ENCODE data around the gene COL27A1.

COL27A1 gene

DNA sequence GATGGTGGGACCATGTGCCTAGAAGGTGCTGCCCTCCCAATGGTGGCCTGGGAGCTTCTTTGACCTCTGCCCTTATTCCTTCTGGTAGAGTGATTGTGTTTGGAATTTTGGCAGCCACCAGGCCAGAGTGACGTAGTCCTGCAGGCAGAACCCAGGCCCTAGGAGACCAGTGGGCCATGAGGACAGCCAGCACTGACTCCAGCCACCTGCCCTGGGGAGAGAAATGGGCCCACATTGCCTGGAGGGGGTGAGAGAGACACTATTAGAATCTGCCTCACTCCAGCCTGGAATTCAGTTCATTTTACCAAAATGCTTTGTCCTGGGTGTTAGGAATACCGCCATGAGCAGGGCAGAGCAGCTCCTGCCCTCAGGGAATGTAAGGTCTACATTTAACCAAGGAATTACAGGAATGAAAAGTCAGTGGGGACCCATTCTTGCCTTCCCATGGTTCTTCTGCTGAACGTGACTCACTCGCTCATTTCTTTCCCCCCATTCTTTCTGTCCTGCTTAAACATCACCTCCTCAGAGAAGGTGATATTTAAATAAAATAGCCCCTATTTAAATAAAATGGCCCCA is 5.5 kb upstream of the COL27A1 start:
- DNase-seq (ENCODE audit: low spot score): no peak

DNA sequence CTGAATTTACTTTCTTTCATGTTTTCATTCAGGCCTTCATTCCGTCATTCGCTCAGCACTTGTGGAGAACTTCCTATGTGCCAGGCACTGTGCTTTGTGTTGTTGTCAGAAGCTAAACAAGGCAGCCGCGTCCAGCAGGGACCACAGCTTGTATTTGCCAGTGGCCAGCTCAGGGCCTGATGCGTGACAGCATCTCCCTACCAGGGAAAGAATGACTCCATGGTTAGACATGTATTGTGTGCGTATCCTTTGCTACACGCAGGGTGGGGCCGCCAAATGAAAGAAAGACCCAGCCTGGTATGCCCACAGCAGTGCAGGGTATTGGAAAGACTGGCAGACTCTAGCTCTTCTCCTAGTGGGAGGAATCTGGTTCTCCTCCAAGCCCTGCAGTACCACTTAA is 4.7 kb upstream of the COL27A1 start:
- no peak for DNase-seq (ENCODE audit: low spot score)

DNA sequence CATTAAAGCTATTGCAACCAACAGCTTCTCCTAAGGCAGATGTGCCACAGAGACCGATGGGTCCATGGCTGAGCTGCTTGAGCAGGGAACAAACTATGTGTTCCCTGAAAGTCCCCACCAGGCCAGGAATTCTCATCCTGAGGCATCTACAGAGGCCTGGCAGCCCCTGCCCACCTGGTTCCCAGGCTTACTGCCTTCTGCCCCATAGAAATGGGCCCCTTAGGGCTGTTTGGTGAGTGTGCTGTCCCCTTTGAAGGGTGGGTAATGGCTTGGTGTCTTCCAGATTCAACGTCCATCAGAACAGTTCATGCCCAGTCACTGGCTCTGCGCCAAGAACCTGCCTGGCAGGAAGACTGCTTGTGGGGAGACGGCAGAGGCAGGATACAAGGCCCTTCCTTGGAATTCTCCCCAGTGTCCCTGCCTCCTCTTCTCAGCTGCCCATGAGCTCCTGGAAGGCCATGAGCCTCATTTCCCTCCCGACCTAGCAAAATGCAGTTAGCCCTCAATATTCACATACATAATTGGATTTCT is 3.8 kb upstream of the COL27A1 start:
- DNase-seq (ENCODE audit: low spot score): no peak

DNA sequence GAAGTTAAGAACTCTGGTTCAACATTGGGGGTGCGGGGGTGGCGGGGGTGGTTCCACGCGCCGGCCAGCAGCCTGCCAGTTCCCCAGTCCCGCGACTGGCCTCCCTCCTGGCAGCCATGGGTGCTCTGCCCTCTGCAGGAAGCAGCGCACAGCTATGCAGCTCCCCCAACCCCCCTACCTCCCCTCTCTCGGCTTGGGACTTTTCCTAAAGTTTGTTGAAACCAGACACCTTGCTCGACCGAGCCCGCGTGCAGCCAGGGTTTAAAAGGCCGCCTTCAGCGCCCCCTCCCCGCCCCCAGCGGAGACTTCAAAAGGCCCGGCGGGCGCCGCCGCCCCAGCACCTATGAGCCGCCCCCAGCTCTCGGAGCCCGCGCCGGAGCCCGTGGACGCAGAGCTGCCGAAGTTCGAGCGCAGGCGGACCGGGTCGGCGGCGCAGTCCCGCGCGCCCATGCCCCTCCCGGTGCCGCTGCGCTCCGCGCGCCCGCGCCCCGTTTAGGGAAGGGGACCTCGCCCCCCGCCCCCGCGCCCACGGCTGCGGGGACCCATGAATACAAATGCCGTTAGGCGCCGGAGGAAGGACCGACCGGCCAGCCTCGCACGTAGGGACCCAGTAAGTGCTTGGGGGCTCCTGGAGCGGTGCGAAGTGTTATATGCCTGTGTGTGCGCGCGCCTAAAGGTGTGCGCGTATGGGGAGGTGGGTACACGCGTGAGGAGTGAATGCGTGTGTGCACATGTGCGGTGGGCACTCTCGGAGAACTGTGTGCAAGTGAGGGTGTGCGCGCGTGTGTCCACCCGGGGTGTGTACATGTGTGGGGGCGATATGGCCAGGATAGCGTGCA is 1.4 kb upstream of the COL27A1 start:
- no peak for DNase-seq (ENCODE audit: low spot score)

DNA sequence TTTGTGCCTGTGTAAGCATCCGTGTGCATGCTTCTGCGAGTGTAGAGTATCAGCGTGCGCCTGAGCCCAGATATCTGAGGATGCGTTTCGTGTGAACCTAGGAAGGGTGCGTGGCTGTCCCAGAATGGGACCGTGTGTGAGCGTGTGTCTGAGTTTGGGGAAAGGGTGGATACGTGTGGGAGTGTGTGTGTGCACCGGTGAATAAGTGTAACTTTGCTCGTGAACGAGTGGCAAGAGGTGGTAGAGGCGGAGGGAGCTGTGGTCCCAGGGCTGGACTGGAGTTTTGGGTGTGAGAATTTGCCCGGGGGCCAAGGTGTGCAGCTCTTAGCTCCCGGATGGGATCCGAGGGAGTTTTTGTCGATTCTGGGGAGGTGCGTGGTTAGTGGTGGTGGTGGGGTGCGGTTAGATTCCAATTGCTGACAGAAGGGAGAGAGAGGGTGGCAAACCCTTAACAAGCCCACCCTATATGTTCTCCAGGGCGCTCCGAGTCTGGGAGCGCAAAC is 686 bp upstream of the COL27A1 start:
- DNase-seq (ENCODE audit: low spot score): no peak

DNA sequence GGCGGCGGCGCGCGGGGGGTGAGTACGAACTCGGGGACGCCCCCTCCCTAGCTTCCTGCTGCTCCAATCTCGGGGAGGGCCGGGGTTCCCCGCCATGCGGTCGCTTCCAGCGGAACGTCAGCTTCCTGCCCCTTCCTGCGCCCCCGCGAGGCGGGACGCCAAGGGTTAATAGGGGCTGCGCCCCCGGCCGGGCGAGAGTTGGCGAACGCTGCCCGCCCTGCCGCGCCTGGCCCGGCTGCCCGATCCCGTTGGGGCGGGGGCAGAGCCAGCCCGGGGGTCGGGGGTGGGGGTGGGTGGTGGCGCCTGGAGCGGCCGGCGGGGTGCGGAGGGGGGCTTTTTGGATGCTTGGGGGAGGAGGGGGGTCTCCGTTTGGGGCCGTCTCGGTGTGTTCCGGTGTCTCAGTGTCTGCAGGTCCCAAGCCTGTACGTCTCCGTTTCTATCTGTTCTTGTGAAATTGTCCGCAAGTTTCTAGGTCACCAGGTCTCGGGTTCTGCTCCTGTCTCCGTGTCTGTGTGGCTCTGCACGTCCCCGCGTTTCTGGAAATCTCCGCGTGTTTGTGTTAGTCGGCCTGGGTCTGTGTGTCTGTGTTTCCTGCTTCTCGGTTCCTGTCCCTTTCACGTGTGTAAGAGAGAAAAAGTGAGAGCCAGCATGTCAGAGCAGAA is 789 bp downstream of the COL27A1 start:
- DNase-seq (ENCODE audit: low spot score): peak; percentile 5

DNA sequence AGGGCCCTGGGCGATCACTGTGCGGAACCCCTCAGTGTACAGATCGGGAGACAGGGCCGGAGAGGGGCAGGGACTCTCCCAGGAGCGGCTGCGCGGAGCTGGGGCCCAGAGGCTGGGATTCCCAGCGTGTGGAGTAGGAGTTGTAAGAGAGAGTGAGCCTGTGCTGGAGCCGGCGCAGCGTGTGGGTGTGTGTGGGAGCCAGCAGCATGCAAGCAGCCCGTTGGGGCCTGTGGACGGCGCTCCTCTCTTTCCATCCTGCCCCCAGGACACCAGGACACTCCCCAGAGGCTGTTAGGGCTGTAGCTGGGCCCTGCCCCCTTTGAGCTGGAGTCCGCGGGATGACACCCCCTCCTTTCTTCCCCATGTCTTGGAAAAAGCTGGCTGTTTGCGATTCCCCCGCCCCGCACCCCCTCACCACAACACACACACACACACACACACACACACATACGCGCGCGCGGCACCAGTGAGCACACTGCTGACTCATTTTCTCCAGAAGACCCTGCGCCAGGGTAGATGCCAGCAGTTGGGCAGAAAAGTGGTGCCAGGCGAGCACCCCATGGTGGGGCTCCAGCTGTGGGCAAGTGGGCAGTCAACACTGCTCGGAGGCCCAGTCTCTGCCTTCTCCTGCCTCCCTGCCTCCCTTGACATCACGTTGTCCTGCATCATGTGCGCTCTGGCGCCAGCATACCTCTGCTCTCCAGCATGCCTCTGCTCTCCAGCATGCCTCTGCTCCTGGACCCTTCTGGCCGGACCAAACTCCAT is 1.5 kb downstream of the COL27A1 start:
- no peak for DNase-seq (ENCODE audit: low spot score)

DNA sequence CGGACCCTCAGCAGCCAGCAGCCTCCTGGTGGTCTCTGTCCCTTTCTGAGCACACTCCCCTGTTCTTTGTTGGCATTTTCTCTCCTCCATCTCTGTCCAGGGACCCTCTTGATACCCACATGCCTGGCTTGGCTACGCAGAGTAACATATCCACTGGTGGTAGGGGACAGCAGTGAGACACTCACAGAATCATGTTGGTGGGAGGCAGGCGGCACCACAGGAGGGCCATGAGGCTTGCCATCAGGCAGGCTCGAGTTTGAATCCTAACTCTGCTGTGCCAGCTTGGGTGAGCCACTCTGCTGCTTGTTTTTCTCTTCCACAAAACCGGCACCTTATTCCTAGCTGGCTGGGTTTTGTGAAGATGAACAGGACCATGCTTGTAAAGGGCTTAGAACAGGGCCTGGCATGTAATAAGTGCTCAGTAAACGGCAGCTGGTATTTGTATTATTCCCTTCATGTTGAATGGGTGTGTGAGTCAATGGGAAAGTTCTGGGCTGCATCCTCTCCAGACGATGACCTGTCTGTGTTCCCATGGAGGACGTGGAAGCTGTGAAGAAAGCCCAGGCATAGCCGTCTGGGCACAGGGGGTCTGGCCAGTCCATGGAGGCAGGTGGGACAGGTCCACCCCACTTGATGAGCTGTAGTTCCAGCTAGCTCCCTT is 2.3 kb downstream of the COL27A1 start:
- DNase-seq (ENCODE audit: low spot score): no peak

DNA sequence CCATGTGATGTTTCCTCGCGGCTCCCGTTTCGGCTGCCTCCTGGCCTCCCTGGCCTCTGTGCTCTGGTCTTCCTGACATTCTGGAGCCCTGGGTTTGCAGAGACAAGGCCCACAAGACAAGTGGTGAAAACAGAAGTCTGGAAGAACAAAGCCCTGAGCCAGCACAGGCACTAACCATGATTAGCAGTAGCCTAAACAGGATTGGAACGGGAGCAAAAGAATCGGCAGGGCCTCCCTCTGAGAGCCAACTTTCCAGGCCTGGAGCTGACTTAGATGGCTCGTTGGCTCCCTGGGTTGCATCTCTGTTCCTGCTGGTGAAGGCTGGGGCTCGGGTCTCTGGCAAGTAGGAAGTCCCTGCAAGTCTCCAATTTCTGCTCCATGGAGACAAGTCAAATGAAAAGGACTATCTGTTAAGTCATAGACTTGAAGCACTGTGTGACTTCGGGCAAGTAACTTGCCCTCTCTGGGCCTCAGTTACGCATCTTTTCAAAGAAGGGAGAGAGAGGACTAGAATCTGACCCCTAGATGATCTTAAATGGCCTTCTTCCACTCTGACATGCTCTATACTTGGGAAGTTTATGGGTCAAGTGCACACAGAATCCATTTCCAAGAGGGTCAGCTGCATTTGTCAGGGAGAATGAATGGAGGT is 3.3 kb downstream of the COL27A1 start:
- DNase-seq (ENCODE audit: low spot score): no peak

DNA sequence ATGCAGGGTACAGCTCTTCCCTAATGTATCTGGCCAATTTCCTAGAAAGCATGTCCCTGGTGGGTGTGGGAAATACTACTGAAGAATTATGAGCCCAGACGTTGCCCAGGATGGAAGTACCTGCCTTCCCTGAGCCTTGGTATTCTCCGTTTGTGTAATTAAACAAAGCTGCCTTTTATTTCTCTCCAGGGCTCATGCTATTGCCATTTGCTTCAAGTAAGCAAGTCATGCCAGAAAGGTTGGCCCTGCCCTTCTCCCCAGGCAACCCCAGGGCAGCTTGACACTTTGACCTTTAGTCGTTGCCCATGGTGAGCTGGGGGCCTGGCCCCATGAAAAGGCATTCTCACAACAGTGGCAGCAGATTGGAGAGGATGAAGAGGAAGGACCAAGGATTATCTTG is 4.4 kb downstream of the COL27A1 start:
- DNase-seq (ENCODE audit: low spot score): no peak

DNA sequence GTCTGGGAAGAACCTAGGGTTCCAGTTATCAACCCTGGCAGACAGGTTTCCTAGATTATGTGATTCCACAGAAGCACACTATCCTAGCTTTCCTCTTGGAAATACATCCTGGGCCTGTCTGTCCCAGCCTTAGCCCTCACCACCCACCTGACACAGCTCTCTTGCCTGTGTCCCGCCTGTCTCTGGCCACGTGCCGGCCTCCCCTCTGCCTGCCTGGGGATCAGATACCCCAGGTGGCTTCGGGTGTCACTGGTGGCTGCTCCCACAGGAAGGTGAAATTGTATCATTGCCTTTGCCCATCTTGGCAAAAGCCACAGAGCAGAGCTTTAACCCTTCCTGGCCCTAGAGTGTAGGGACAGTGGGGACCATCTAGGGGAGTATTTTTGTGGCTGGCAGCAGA is 6.2 kb downstream of the COL27A1 start:
- DNase-seq (ENCODE audit: low spot score): no peak

DNA sequence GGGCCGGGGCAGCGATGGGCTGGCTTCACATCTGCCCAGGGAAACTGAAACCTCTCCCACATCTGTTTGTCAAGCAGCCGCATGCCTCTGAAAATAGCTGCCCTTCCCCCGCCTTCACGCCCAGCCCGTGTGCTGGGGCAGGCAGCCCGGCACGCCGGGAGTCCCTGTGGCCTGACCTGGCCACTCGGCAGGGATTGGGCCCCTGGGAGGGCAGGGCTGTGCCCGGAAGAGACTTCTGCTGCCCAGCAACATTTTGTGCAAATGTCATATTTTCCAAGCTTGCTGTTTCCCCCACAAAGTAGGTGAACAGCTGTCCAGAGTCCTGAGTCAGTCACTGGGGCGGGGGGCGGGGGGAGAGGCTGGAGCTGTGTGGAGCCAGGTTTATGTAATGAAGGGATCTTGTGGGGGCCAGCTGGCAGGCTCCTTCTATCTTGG is 8.2 kb downstream of the COL27A1 start:
- DNase-seq (ENCODE audit: low spot score): no peak

DNA sequence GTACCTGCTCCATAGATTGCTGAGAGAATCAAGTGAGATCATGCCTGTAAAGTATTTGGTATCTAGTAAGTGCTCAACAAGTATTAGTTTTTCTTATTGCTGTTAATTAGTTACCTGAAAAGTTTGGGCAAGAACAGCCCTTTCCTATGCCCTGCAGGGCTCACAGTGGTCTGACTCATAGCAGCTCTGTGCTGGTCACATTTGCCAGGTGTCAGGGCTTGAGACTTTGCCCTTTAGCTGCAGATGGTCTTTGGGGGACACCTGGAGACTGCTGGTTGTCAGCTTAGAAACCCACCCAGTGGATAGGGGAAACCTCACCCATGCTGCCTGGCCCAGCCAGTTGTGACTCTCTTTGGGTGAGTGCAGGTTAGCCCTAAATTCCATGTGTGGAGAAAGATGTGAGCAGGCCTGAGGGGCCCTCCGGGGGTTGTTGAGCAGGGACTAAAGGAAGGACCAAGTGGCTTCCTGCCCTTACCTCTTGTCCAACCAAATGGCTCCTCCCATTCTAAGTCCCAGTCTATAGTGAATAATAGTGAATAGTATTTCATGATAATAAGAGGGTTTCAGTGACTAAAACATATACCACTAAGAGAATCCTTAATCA is 9.0 kb downstream of the COL27A1 start:
- DNase-seq (ENCODE audit: low spot score): no peak

DNA sequence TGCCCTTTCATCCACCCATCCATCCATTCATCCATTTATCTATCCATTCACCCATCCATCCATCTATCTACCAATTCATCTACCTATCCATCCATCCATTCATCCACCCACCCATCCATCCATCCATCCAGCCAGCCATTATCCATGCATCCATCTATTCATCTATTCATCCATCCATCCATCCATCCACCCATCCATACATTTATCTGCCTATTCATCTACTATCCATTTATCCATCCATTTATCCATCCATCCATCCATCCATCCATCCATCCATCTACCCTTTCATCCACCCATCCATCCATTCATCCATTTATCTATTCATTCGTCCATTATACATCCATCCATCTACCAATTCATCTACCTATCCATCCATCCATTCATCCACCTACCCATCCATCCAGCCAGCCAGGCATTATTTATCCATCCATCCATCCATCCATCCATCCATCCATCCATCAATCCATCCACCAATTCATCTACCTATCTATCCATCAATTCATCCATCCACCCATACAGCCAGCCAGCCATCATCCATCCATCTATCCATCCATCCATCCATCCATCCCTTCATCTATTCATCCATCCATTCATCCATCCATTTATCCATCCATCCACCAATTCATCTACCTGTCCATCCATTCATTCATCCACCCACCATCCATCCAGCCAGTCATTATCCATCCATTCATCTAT is 10.2 kb downstream of the COL27A1 start:
- no peak for DNase-seq (ENCODE audit: low spot score)

DNA sequence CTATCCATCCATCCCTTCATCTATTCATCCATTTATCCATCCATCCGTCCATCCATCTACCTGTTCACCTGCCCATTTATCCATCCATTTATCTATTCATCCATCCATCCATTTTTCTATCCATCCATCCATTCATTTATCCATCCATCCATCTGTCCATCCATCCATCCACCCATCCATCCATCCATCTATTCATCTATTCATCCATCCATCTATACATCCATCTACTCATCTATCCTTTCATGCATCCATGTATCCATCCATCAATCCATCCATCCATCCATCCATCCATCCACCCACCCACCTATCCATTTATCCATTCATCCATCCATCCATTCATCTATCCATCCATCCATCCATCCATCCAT is 10.8 kb downstream of the COL27A1 start:
- DNase-seq (ENCODE audit: low spot score): no peak

DNA sequence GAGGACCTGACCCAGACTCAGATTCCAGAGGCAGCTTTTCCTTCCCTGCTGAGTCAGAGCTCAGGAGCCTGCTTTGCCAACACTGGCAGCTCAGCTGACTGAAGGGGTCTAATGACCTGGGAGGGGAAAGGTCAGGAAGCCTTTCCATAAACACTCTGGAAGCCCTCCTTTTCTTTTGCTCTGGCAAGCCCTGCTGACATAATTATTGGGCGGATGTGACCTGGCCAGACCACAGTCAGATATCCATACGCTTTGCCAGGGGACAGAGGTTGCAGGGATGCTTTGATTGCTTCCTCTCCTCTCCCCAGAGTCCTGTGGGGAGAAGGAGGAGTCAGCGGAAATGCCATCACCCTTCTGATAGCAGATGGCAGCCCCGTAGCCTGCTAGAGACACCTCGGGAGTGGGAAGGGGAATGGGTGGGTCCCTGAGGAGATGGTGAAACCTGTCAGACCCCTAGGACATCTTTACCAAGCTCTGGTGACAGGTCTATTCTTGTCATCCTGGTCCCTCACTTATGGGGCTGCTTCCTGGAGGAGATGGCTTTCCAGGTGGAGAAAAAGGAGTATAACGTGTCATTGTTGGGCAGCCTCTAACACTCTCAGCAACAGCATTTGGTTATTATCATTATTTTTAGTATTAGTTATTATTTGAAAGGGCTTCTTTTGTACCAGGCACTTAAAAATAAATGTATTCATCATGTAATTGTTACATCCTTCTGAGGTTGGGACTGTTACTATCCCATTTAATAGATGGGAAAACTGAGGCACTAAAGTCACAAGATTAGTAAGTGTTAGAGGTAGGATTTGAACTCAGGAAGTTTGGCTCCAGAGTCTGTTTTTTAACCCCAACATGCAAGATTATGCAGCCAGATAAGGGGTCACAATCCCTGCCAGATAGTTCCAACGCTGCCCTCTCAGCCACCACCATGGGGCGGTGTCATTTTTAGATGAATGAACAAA is 11.6 kb downstream of the COL27A1 start:
- no peak for DNase-seq (ENCODE audit: low spot score)

DNA sequence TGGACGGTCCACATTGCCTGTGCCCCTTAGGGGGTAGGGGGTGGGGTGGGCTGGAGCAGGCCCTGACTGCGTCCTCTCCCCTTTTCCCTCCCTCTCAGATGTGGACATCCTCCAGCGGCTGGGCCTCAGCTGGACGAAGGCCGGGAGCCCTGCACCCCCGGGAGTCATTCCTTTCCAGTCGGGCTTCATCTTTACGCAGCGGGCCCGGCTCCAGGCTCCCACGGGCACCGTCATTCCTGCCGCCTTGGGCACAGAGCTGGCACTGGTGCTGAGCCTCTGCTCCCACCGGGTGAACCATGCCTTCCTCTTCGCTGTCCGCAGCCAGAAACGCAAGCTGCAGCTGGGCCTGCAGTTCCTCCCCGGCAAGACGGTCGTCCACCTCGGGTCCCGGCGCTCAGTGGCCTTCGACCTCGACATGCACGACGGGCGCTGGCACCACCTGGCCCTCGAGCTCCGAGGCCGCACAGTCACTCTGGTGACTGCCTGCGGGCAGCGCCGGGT is 12.3 kb downstream of the COL27A1 start:
- no peak for DNase-seq (ENCODE audit: low spot score)

DNA sequence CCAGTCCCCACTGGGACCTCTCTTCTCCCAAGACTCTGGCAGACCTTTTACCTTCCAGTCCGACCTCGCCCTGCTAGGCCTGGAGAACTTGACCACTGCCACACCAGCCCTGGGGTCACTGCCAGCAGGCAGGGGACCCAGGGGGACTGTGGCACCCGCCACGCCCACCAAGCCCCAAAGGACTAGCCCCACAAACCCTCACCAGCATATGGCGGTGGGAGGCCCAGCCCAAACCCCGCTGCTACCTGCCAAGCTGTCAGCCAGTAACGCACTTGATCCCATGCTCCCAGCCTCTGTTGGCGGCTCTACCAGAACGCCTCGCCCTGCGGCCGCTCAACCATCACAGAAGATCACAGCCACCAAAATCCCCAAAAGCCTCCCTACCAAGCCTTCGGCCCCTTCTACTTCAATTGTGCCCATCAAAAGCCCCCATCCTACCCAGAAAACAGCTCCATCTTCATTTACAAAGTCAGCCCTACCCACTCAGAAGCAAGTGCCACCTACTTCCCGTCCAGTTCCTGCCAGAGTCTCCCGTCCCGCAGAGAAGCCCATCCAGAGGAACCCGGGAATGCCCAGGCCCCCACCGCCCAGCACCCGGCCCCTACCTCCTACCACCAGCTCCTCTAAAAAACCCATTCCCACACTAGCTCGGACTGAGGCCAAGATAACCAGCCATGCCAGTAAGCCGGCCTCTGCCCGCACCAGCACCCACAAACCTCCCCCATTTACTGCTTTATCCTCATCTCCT is 13.1 kb downstream of the COL27A1 start:
- no peak for DNase-seq (ENCODE audit: low spot score)

Measured in CD4-positive, alpha-beta T cell treated with Interleukin-2 at 100 ng/mL for 4 hours (primary cell).